HFF-Myc (cell line): ENCODE results near the gene CLDN9.

ENCODE experiments used
- DNase-seq: peaks from one replicate; pipeline ENCODE4 v3.0.0-alpha.2; 2011; ENCODE audit warnings: low read depth; ENCODE audit errors: extremely low read depth
- H3K4me3 ChIP-seq: replicated peaks from 2 replicates; pipeline ENCODE4 v1.5.1; 2011; ENCODE audit warnings: low read depth, mild to moderate bottlenecking, control low read depth, low read length
- TF ChIP-seq, protein P1 (sequence below): IDR thresholded peaks from 2 replicates; pipeline ENCODE4 v1.5.1; 2012; ENCODE audit warnings: mild to moderate bottlenecking, low read depth, low read length, control low read depth; ENCODE audit errors: missing control alignments

Gene CLDN9

DNA sequence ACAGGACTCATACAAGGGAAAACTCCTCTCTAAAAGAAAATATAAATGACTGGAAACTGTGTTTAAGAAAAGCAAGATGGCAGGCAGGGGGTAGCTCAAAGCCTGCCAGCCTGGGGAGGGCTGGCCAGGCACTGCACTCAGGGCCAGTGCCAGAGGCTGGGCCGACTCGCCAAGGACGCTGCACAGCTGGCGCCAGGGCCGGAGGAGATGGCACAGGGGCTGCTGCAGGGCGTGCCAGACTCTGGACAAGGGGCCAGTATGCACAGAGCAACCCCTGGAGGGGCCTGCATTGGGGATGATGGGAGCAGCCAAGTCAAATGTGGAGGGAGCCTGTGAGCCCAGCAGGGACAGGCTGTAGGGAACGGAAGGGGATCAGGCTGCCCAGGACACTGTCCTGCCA lies 36.5 kb upstream of the CLDN9 start:
- TF ChIP-seq, protein P1, sequence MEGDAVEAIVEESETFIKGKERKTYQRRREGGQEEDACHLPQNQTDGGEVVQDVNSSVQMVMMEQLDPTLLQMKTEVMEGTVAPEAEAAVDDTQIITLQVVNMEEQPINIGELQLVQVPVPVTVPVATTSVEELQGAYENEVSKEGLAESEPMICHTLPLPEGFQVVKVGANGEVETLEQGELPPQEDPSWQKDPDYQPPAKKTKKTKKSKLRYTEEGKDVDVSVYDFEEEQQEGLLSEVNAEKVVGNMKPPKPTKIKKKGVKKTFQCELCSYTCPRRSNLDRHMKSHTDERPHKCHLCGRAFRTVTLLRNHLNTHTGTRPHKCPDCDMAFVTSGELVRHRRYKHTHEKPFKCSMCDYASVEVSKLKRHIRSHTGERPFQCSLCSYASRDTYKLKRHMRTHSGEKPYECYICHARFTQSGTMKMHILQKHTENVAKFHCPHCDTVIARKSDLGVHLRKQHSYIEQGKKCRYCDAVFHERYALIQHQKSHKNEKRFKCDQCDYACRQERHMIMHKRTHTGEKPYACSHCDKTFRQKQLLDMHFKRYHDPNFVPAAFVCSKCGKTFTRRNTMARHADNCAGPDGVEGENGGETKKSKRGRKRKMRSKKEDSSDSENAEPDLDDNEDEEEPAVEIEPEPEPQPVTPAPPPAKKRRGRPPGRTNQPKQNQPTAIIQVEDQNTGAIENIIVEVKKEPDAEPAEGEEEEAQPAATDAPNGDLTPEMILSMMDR: no peak
- DNase-seq: no peak
- no peak overlapping the region for H3K4me3 ChIP-seq

DNA sequence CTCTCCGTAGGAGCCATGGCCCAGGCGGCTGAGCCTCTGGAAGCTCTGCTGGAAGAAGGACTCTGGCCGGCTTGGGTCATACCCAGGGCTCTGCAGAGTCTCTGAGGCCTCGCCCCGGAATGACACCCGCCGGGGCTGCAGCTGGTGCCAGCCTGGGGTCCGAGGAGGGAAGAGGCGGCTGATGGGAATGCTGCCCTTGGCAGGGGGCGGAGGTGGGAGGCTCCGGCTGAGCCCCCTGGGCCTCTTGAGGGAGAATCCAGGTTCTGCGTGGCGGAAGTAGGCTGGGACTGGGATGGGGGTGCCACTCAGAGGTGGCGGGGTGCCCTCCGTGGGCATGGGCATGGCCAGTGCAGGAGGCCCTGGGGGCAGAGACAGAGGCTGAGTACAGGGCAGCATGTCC lies 36.0 kb upstream of the CLDN9 start:
- TF ChIP-seq, protein P1: no peak
- H3K4me3 ChIP-seq: no peak overlapping the region
- DNase-seq: no peak

DNA sequence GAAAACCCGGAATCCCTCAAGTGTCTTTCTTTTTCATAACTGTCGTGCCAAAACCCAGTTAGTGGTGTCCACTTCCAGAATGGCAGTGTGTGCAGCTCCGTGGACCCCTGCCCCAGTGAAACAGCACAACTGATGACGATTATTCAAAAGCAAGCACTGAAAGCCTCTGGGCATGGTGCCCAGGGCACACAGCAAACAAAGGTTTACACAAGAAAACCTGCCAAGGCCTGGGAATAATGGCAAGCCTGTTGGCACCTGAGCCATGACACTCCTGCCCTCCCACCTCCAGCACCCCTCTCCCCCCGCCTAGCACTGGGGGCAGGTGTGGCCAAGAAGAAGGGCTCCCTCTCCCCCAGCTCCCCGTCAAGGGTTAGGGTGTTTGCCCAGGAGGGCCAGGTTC lies 35.3 kb upstream of the CLDN9 start:
- TF ChIP-seq, protein P1: no peak
- H3K4me3 ChIP-seq: no peak overlapping the region
- no peak for DNase-seq

DNA sequence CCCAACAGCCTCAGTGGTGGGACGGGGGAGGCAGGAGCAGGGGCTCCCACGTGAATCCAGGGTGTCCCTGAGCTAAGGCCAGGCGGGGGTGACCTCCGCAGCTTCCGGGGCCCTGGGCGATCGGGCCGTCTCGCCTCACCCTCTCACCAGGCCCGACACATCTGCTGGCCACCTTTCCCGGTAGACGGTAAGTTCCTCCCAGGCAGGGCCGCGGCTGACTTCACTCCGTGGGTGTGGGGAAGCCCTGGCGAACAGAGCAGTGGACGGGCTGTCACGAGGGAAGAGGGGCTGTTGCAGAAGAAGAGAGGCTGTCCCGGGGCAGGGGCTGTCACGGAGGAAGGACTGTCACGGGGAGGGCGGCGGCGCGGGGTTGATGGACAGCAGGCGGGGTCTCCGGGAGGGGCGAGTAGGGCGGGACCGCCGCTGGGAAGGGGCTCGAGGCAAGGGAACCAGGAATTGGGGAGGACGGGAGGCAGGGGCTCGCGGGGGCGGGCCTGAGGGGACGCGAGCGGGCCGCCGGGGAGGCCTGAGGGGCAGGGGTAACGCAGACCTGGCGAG lies 33.0 kb upstream of the CLDN9 start:
- TF ChIP-seq, protein P1: no peak
- no peak for DNase-seq
- peak overlapping the region; percentile 65 for H3K4me3 ChIP-seq

DNA sequence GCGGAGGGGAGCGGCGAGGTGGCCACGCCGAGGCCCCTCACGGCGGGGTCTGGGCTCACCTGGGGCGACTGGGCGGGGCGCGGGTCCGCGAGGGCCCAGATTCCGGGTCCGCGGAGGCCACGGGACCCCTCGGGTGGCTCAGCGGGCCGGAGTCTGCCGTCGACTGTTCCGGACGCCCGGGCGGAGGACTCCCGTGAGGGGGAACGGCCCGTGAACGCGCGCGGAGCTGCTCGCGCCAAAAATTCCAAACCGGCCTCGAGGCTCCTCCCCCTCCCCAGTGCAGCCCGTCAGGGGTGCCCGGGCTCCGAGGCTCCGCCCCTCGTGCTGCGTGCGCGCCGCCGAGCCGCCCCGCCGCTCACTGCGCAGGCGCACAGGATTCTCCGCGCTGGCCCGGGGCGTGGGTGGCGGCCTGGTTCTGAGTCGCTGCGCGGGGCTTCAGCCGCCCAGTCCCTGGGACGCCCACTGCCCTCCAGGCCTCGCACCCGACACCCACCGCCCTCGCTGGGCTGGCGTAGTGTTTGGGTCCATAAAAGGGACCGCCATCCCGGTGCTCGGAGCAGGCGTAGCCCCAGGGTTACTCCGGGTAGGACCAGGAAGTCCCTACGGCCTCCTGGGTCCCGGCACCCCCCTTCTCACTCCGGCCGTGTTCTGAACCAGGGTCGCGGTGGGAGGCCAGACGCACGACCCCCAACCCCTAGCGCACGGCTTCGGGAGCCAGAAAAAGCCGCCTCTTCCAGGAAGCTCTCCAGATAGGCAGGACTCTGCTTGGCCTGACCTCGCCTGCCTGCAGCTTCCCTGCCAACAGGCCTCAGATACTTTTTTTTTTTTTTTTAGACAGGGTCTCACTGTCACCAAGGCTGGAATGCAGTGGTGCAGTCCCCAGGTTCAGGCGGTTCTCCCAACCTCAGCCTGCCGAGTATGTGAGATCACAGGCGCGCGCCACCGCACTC lies 32.2 kb upstream of the CLDN9 start, which contains the start of gene PKMYT1:
PKMYT1 (minus strand) TSS at position 220 of the 950 bp plus-strand sequence. CDS start 789 bp downstream, outside the sequence.
- peak within 1 kb of the TSS; percentile 65 for H3K4me3 ChIP-seq
- DNase-seq: peak; percentile 42
- TF ChIP-seq, protein P1: no peak

DNA sequence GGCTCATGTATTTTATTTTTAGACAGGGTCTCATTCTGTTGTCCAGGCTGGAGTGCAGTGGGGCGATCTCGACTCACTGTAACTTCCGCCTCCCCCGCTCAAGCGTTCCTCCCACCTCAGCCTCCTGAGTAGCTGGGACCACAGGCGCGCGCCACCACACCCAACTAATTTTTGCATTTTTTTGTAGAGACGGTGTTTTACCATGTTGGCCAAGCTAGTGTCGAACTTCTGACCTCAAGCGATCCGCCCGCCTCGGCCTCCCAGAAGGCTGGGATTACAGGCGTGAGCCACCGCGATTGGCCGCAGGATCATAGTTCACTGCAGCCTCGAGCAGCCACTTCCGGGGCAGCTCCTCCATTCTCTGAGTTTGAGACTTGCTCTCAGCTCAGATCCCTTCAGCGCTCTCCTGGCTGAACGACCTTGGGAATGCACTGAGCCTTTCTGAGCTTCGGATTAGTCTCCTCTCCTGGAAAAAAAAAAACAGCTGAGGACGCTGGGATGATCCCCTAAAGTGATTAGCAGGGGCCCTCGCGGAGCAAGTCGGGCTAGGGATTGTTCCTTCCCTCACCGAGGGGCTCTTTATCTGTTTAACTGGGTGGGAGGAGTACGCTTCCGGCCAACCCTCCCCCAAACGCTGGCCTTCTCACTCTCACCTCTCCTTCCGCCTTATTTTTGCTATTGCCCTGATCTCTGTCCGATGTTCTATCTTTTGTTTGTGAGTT lies 31.4 kb upstream of the CLDN9 start:
- TF ChIP-seq, protein P1: no peak
- peak overlapping the region; percentile 65 for H3K4me3 ChIP-seq
- no peak for DNase-seq
